Mesenteric fat pad (tissue), 1 donor: ENCODE measurements around the gene ATP2B2. TPM values are rescaled to one million over a fixed set of nuclear protein-coding genes. Genes with fewer than 3 reads are reported as not detected.

Experiments used
- DNase-seq: peaks from one replicate; pipeline ENCODE4 v3.0.0-alpha.2; 2020; ENCODE audit warnings: low spot score
- total RNA-seq: library from RNA; stranded (reverse); fragmentation: NEBNext Ultra II Directional; extraction: Animal tissue kit (Norgen Biotek cat#: 25700); gene quantifications from one replicate; pipeline ENCODE4 v1.2.1, GENCODE V29; 2021
- donor health status: DM: yes; HTN: yes; CAD: no.

Gene ATP2B2
- total RNA-seq, 1 donor from 2014 or later, result 0.16 TPM

GRCh38 chr3:10453431-10454163, 51.8 kb downstream of the ATP2B2 start:
- no peak for DNase-seq

- no peak for DNase-seq
Measured at GRCh38 chr3:10450494-10451440, 54.6 kb downstream of the ATP2B2 start.

- no peak for DNase-seq
Measured at GRCh38 chr3:10449436-10449835, 56.0 kb downstream of the ATP2B2 start.

- no peak for DNase-seq
Measured at GRCh38 chr3:10448544-10448943, 56.8 kb downstream of the ATP2B2 start.

GRCh38 chr3:10447527-10448260, 57.7 kb downstream of the ATP2B2 start:
- no peak for DNase-seq

- DNase-seq, result no peak
Measured at GRCh38 chr3:10447110-10447509, 58.3 kb downstream of the ATP2B2 start.

- DNase-seq, result no peak
Measured at GRCh38 chr3:10445561-10446175, 59.7 kb downstream of the ATP2B2 start.

GRCh38 chr3:10444511-10444910, 60.9 kb downstream of the ATP2B2 start:
- no peak for DNase-seq

GRCh38 chr3:10444110-10444429, 61.3 kb downstream of the ATP2B2 start:
- no peak for DNase-seq

- DNase-seq, result no peak
Measured at GRCh38 chr3:10443272-10444109, 61.9 kb downstream of the ATP2B2 start.

- no peak for DNase-seq
Measured at GRCh38 chr3:10442151-10442795, 63.1 kb downstream of the ATP2B2 start.

GRCh38 chr3:10440684-10441083, 64.7 kb downstream of the ATP2B2 start:
- DNase-seq, result no peak

GRCh38 chr3:10438902-10439610, 66.3 kb downstream of the ATP2B2 start:
- DNase-seq, result no peak

- DNase-seq, result no peak
Measured at GRCh38 chr3:10437995-10438901, 67.1 kb downstream of the ATP2B2 start.

- no peak for DNase-seq
Measured at GRCh38 chr3:10437272-10437994, 68.0 kb downstream of the ATP2B2 start.

- DNase-seq, result no peak
Measured at GRCh38 chr3:10435850-10436249, 69.5 kb downstream of the ATP2B2 start.

- DNase-seq, result no peak
Measured at GRCh38 chr3:10434938-10435336, 70.4 kb downstream of the ATP2B2 start.
